Activated CD4-positive, alpha-beta memory T cell treated with anti-CD3 and anti-CD28 coated beads for 36 hours (primary cell): ENCODE results near the gene CEACAM21. TPM values are rescaled to one million over a fixed set of nuclear protein-coding genes. Genes with fewer than 3 reads are reported as not detected.

Source experiments
- CTCF ChIA-PET: fragments of 350-600 bp; sonication (Branson Sonifier 250); formaldehyde crosslinking; loops from one replicate; lab custom pipeline; 2021; ENCODE audit warnings: antibody characterized with exemption, inconsistent platforms; lab: Charles Lee
- POLR2A ChIA-PET: fragments of 350-600 bp; sonication (Branson Sonifier 250); formaldehyde crosslinking; loops from one replicate; lab custom pipeline; 2021; ENCODE audit warnings: antibody characterized with exemption; lab: Charles Lee
- DNase-seq: peaks from one replicate; pipeline ENCODE4 v3.0.0-alpha.2; 2020
- H3K27ac Mint-ChIP-seq: one replicate; pipeline ENCODE4 v1.8.0; 2021; ENCODE audit warnings: mixed read lengths
- H3K27me3 Mint-ChIP-seq: one replicate; pipeline ENCODE4 v1.8.0; 2021; ENCODE audit warnings: mixed read lengths
- H3K36me3 Mint-ChIP-seq: one replicate; pipeline ENCODE4 v1.8.0; 2021; ENCODE audit warnings: mixed read lengths
- H3K4me1 Mint-ChIP-seq: one replicate; pipeline ENCODE4 v1.8.0; 2021; ENCODE audit warnings: low read depth, mixed read lengths
- H3K4me3 Mint-ChIP-seq: one replicate; pipeline ENCODE4 v1.8.0; 2021; ENCODE audit warnings: mild to moderate bottlenecking, mixed read lengths
- H3K9me3 Mint-ChIP-seq: one replicate; pipeline ENCODE4 v1.8.0; 2021; ENCODE audit warnings: mixed read lengths
- intact Hi-C: fragments of 100-400 bp; cut with micrococcal nuclease; formaldehyde crosslinking; loops from one replicate; pipeline ENCODE4 v1.15.1; 2023
- total RNA-seq, 2 experiments: library from RNA; stranded (reverse); gene quantifications; one replicate each; pipeline ENCODE4 v1.2.3, GENCODE V29; 2021

Gene CEACAM21
- total RNA-seq, 2 experiments from 2014 or later = 40.8 to 40.9 TPM

DNA sequence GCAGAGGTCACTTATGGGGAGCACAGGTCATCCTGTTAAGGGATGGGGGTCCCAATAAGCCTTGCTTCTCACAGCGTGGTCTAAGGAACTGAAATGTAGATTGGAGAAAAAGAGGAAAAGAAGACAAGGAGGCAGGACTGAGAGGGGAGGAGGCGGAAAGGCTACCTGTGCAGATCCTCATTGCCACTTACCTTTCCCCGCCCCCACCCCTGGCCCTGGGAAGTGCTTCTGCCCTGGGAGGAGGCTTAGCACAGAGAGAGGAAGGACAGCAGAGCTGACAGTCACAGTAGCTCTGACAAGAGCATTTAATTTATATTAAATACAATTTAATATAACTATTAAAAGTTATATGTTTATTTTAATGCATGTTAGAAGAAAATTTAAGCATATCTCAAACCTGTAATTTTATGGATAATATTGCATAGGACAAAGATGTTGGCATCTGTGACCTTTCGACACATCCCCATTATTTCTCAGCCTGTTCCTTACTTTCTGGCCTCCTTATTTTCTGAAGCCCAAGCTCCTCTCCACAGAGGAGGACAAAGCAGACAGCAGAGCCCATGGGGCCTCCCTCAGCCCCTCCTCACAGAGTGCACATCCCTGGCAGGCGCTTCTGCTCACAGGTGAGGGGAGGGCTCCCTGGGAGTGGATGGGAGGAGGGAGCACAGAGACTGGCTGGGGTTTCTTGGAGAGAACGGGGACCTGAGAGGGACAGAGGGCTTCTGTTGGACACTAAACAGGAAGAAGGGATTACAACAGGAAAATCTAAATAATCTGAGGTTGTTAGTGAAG is 23.4 kb downstream of the CEACAM21 start:
- peak; percentile 5 for DNase-seq
- ChIA-PET POLR2A (no interaction called here), CTCF (interaction anchor here (0.8 to 3.7 kb wide), 7 partner anchors 30 to 159 kb away, joined by 3 to 19 read pairs (median 4); partner anchors contain the start of gene DMAC2)
- Mint-ChIP-seq H3K4me3 (no peak overlapping the region), H3K27me3 (peaks cover 11% of the 10 kb centered on the region), H3K27ac (no peak overlapping the region), H3K4me1 (peaks cover 12% of the 10 kb centered on the region), H3K9me3 (no peaks in the 10 kb centered on the region), H3K36me3 (no peaks in the 10 kb centered on the region)
- intact Hi-C loops = loop anchor here (10.0 kb wide), 1 partner anchor 395 kb away; no protein-coding TSS in a partner anchor

DNA sequence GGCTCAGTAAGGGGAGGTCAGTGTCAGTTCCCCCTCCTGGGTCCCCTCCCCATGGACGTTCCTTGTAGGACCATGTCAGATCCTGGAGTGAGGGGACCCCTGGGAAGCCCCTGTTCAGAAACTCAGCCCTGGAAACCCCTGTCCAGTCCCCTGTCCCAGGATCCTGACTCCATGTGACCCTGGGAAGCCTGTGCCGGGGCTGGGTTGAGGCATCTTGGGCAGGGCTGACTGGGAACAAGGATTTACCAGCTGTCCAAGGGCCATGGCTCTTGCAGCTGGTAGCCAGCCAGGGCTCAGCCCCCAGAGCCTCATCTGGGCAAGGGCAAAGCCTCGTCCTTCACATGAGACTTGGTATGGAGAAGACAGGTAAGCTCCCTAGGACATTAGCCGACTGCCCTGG is 25.8 kb downstream of the CEACAM21 start:
- H3K9me3 Mint-ChIP-seq = no peaks in the 10 kb centered on the region
- H3K4me3 Mint-ChIP-seq = no peak overlapping the region
- peak; percentile 4 for DNase-seq
- ChIA-PET CTCF (interaction anchor here (0.7 to 1.1 kb wide), 3 partner anchors 36 to 50 kb away, joined by 3 to 5 read pairs (median 3); no protein-coding TSS in a partner anchor), POLR2A (no interaction called here)
- peaks cover 9% of the 10 kb centered on the region for H3K27me3 Mint-ChIP-seq
- peaks cover 3% of the 10 kb centered on the region for H3K4me1 Mint-ChIP-seq
- no peak overlapping the region for H3K27ac Mint-ChIP-seq
- intact Hi-C loops = no loop called here
- no peaks in the 10 kb centered on the region for H3K36me3 Mint-ChIP-seq

DNA sequence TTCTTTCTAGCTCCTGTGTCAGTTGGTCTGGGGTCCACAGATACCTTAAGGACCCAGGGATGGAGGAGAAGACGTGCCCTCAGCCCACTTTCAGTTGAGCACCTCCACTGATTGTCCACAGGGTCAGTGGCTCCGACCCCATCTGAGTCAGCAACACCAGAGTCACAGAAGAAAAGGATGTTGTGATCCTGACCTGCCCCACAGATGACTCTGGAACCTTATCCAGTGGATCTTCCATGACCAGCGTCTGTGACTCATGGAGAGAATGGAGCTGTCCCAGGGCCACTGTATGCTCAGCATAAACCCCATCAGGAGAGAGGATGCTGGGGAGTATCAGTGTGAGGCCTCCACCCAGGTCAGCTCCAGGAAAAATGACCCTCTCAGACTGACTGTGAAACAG is 28.9 kb downstream of the CEACAM21 start:
- intact Hi-C loops = no loop called here
- CTCF ChIA-PET = interaction anchor here (1.0 to 2.9 kb wide), 4 partner anchors 8 to 156 kb away, joined by 4 to 12 read pairs (median 6); no protein-coding TSS in a partner anchor
- H3K36me3 Mint-ChIP-seq = no peaks in the 10 kb centered on the region
- H3K9me3 Mint-ChIP-seq = no peaks in the 10 kb centered on the region
- peak; percentile 2 for DNase-seq
- H3K27ac Mint-ChIP-seq = no peak overlapping the region
- H3K27me3 Mint-ChIP-seq = peaks cover 5% of the 10 kb centered on the region
- H3K4me3 Mint-ChIP-seq = no peak overlapping the region
- POLR2A ChIA-PET = no interaction called here
- no peaks in the 10 kb centered on the region for H3K4me1 Mint-ChIP-seq

DNA sequence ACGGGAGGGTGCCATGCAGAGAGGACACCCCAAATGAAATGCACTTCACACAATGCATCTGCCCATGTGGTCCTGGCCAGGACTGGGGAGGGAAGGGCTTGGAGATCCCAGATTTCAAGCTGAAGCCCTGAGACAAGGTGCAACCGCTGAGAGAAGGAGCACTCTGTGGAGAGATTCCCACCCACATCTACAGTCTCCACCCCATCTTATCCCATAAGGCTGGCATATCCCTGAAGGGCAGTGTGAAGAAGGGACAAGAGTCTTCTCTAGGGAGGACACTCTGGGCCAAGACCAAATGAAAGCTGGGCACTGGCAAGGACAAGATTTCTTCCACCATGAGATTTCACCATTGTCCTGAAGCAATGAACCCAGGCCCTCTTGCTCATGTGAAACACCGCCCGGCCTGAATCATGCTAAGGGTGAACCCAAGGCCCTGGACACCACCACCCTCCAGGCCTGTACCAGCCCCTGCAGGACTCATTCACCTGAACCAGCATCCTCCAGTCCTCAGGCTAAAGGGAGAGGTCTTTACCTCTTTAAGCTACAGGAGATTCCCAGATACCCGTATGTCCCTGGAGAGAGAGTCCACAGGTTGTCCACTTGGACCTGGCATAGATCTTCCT is 30.4 kb downstream of the CEACAM21 start:
- Mint-ChIP-seq H3K27me3 (peaks cover 5% of the 10 kb centered on the region), H3K27ac (no peak overlapping the region), H3K9me3 (no peaks in the 10 kb centered on the region), H3K4me1 (no peaks in the 10 kb centered on the region), H3K4me3 (no peak overlapping the region), H3K36me3 (no peaks in the 10 kb centered on the region)
- intact Hi-C loops = no loop called here
- peak; percentile 3 for DNase-seq
- POLR2A ChIA-PET = no interaction called here
- CTCF ChIA-PET = interaction anchor here (2.9 kb wide), 1 partner anchor 10 kb away, joined by 12 read pairs; no protein-coding TSS in a partner anchor

DNA sequence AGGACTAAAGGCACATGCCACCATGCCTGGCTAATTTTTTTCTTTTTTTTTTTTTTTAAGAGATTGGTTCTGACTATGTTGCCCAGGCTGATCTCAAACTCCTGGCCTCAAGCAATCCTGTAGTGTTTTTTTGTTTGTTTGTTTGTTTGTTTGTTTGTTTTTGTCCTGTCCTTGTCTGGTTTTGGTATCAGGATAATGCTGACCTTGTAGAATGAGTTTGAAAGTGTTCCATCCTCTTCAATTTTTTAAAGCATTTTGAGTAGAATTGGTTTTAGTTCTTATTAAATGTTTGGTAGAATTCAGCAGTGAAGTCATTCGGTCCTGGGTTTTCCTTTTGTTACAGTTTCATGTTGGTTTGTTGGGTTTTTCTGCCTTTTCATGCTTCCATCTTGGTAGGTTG is 31.7 kb downstream of the CEACAM21 start:
- intact Hi-C loops = no loop called here
- no peak overlapping the region for H3K27ac Mint-ChIP-seq
- CTCF ChIA-PET = interaction anchor here (0.6 kb wide), 2 partner anchors 10 to 36 kb away, joined by 3 read pairs; no protein-coding TSS in a partner anchor

DNA sequence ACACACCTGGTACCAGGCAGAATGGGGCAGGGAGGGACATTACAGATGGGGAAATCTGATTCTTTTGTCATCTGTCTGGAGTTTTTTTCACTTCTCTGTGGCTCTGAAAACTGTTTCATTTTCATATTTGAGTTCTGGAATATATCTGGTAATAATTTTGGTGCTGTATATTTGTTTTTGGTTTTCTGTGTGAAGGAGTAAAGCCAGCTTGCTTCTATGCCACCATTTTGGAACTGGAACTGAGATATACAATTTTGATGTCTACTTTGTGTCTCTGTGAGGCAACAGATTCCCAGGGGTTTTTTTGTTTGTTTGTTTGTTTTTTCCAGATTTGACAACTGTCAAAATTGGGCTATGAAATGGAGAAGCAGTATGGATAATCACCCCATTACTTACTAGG is 34.8 kb downstream of the CEACAM21 start:
- ChIA-PET CTCF (interaction anchor here (0.5 kb wide), 1 partner anchor 31 kb away, joined by 3 read pairs; no protein-coding TSS in a partner anchor), POLR2A (no interaction called here)
- Mint-ChIP-seq H3K27ac (no peak overlapping the region), H3K4me3 (no peak overlapping the region), H3K9me3 (peaks cover 3% of the 10 kb centered on the region), H3K4me1 (no peaks in the 10 kb centered on the region), H3K27me3 (peaks cover 14% of the 10 kb centered on the region), H3K36me3 (no peaks in the 10 kb centered on the region)
- no peak for DNase-seq
- intact Hi-C loops = no loop called here

More for the DNA sequence above, 31.7 kb downstream of the CEACAM21 start:
- Mint-ChIP-seq H3K4me1 (no peaks in the 10 kb centered on the region), H3K36me3 (no peaks in the 10 kb centered on the region), H3K9me3 (no peaks in the 10 kb centered on the region), H3K27me3 (peaks cover 5% of the 10 kb centered on the region), H3K4me3 (no peak overlapping the region)
- POLR2A ChIA-PET = no interaction called here
- no peak for DNase-seq

DNA sequence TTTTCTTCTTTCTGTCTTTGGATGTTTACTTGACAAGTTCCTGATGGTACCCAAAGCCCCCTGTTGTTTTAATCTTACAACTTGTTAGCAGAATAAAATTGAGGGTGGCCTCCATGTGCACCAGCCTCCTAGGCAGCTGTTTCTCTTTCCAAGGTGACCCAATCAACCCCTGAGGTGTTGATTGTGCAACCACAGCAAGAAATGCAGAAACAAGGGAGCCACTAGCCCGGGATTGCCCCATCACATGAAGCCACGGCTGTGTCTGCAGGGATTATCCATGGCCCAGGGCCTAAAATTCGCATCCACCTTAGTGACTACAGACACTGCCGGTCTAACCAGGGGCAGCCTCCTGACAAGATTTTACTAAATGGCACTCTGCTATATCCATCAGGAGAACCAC is 36.5 kb downstream of the CEACAM21 start:
- Mint-ChIP-seq H3K27me3 (peaks cover 17% of the 10 kb centered on the region), H3K36me3 (no peaks in the 10 kb centered on the region), H3K4me3 (no peak overlapping the region), H3K9me3 (peaks cover 3% of the 10 kb centered on the region), H3K27ac (no peak overlapping the region), H3K4me1 (no peaks in the 10 kb centered on the region)
- no peak for DNase-seq
- intact Hi-C loops = no loop called here
- POLR2A ChIA-PET = no interaction called here
- CTCF ChIA-PET = no interaction called here

DNA sequence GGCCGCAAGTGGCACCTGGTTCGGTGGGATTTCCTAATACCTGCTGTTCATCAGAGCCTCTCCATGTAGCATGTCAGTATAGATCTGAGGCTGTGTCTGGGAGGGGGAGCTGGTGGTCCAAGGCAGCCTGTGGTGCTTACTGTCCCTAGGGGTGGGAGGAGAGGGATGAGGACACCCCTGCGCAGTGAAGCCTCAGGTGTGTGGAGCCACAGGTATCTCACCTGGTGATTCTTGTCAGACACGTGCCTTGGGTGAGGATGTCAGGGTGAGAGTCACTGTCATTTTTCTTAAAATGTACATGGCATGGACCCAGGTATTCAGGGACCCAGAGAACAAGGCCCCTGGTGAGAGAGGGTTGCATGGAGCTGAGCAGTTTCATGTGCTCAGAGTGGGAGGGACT is 39.2 kb downstream of the CEACAM21 start:
- DNase-seq = no peak
- peaks cover 3% of the 10 kb centered on the region for H3K9me3 Mint-ChIP-seq
- H3K4me3 Mint-ChIP-seq = no peak overlapping the region
- H3K36me3 Mint-ChIP-seq = no peaks in the 10 kb centered on the region
- ChIA-PET CTCF (interaction anchor here (1.5 kb wide), 1 partner anchor 32 kb away, joined by 3 read pairs; no protein-coding TSS in a partner anchor), POLR2A (no interaction called here)
- intact Hi-C loops = no loop called here
- no peaks in the 10 kb centered on the region for H3K4me1 Mint-ChIP-seq
- H3K27ac Mint-ChIP-seq = no peak overlapping the region
- peaks cover 20% of the 10 kb centered on the region for H3K27me3 Mint-ChIP-seq

DNA sequence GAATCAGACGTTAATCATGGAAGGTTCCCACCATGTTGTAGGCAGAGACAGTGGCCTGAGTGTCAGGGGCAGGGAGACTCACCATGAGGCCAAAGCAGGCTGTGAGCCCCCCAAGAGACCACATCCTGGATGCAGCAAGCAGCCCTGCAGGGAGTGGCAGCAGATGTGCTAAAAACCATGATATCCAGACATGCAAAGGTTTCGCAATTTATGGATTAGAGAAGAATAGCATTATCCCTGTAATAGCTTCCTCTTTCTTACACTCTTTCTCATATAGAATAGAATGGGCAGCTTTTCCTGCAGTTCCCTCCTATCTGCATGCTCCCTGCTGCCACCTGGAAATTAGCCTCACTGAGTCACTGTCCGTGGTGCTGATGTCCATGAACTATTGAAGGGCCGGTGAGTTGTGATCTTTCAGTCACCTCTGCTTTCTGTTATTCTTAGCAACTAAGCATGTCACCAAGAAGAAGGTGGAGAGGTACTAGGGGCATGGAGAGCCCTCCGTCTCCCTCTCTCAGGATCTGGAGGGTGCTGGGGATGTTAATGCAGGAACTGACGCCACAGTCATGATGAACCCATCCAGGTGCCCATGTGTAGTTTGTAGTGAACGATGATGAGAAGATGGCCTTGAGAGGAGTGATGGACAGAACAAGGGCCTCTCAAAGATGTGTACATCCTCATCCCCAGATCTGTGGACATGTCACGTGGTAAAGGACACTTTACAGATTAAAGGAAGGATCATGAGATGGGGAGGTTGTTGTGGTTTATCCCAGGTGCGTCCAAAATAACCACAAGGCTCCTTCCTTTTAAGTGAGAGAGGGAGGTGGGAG is 41.0 kb downstream of the CEACAM21 start:
- Mint-ChIP-seq H3K4me3 (no peak overlapping the region), H3K36me3 (no peaks in the 10 kb centered on the region), H3K9me3 (peaks cover 3% of the 10 kb centered on the region), H3K27ac (no peak overlapping the region), H3K27me3 (peaks cover 20% of the 10 kb centered on the region), H3K4me1 (no peaks in the 10 kb centered on the region)
- CTCF ChIA-PET = interaction anchor here (1.5 kb wide), 1 partner anchor 30 kb away, joined by 3 read pairs; no protein-coding TSS in a partner anchor
- DNase-seq = peak; percentile 14
- intact Hi-C loops = no loop called here
- POLR2A ChIA-PET = no interaction called here

DNA sequence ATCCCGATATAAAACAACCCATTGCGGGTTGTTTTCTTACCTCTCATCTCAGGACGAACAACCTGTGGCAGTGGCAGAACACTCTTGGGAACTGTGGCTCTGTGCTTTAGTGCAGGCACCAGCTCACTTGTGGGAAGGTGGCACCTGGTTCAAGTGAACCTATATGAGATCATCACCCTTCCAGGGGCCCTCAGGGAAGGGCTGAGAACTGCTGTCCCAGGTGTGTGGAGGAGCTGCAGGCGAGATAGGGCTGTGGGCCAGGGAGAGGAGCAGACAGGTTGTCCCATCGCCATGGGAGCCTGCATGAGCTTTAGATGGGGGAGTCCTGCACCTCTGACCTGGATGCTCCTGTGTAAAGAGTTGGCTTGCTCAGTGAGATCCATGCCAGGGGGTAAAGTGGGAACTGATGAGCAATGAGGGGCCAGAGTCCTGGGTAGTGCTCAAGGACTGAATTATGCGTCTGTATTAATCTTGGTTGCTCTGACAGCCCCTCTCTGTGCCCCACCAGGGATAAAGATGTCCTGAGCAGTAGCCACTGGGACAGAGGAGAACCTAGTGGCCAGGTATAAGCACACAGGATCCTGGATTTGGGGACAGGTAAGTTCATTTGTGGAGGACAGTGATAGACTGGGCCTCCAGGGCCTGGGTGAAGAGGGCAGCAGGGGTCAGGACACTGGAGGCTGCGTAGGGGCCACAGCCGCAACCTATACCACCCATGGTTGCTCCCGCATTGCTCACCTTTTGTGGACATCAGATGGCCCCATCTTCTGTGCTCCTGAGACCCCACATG is 42.2 kb downstream of the CEACAM21 start:
- Mint-ChIP-seq H3K9me3 (peaks cover 3% of the 10 kb centered on the region), H3K4me1 (no peaks in the 10 kb centered on the region), H3K27me3 (peaks cover 18% of the 10 kb centered on the region), H3K27ac (no peak overlapping the region), H3K4me3 (no peak overlapping the region), H3K36me3 (no peaks in the 10 kb centered on the region)
- ChIA-PET POLR2A (no interaction called here), CTCF (interaction anchor here (1.5 kb wide), 1 partner anchor 29 kb away, joined by 3 read pairs; no protein-coding TSS in a partner anchor)
- intact Hi-C loops = no loop called here
- DNase-seq = no peak

DNA sequence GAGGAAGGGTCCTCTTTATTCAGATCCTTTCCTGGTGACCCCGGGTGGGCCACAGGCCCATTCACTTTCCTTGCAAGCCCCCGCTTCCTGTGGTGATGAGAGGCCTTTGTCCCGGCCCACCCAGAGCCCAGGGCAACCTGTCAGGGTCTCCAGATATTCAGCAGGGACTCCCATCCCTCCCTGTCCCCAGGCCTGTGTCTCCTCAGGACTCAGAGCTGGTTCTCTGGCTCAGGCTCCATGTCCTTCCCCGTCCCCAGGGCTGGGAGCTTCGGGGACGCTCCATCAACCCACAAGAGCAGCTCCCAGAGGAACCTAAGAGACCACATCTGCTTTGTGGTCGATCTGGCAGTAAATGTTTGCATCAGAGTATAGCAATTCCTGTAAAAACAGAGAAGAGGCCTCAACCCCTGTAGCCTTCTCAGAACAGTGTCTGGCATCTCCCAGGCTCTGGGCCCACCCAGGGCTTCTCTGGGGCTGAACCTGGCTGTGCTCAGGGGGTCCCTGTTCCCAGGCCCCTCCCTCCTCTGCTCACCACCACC is 43.1 kb downstream of the CEACAM21 start:
- Mint-ChIP-seq H3K27ac (no peak overlapping the region), H3K36me3 (no peaks in the 10 kb centered on the region), H3K4me1 (no peaks in the 10 kb centered on the region), H3K27me3 (peaks cover 20% of the 10 kb centered on the region), H3K9me3 (no peaks in the 10 kb centered on the region), H3K4me3 (no peak overlapping the region)
- no peak for DNase-seq
- ChIA-PET CTCF (no interaction called here), POLR2A (no interaction called here)
- intact Hi-C loops = no loop called here
